ENCODE data around the gene PTPRK.
"Not testable (repeated sequence)": the region's sequence is repeated elsewhere in the genome, so short reads cannot be mapped to it uniquely, and the experiment has no call there.

The PTPRK gene

DNA sequence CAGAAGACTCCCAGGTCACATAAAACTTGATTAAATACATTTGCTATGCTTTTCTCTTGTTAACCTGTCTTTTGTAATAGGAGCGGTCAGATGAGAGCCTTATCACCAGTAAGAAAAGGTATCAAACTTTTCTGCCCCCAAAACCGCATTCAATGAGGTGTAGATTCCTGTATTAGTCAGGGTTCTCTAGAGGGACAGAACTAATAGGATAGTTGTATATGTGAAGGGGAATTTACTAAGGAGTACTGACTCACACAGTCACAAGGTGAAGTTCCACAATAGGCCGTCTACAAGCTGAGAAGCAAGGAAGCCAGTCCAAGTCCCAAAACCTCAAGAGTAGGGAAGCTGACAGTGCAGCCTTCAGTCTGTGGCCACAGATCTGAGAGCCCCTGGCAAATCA, 32.7 kb downstream of the PTPRK start:
- Histone ChIP-seq H3K4me3 (ENCODE audit: low read depth, low read length) (no peak overlapping the region), H3K9me3 (ENCODE audit: control insufficient read depth, insufficient read depth, low read depth, low read length) (no peaks in the 10 kb centered on the region), H3K4me1 (ENCODE audit: control insufficient read depth, insufficient read depth, low read length) (peaks cover 21% of the 10 kb centered on the region), H3K27ac (ENCODE audit: low read depth, low read length) (no peak overlapping the region), H3K27me3 (ENCODE audit: control insufficient read depth, insufficient read depth, low read length) (no peaks in the 10 kb centered on the region), H3K36me3 (ENCODE audit: control insufficient read depth, insufficient read depth, low read length) (no peaks in the 10 kb centered on the region; the same call in 1 of the 2 replicates), H3K9ac (ENCODE audit: low read length) (no peak overlapping the region)

DNA sequence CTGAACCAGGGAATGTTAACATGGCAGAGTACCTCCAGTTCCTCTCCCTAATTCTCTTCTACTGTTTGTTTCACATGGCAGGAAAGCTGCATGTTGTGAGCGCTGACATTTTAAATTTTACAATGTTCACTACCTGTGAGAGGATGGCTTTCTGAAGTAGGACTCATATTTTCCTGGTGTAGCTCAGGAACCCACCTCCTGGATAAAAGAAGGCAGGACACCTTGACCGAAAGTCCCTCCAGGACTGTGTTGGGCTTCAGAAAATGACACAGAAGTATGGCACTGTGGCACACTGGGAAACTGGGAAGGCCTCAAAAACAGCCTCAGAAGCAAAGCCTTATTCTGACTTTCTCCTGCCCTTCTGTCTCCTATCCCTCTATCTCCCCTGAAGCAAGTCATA, 33.3 kb downstream of the PTPRK start:
- no peaks in the 10 kb centered on the region for H3K27me3 ChIP-seq (ENCODE audit: control insufficient read depth, insufficient read depth, low read length)
- H3K4me1 ChIP-seq (ENCODE audit: control insufficient read depth, insufficient read depth, low read length): peaks cover 19% of the 10 kb centered on the region
- no peaks in the 10 kb centered on the region for H3K9me3 ChIP-seq (ENCODE audit: control insufficient read depth, insufficient read depth, low read depth, low read length)
- H3K36me3 ChIP-seq (ENCODE audit: control insufficient read depth, insufficient read depth, low read length): no peaks in the 10 kb centered on the region; the same call in 1 of the 2 replicates
- H3K9ac ChIP-seq (ENCODE audit: low read length): no peak overlapping the region
- H3K4me3 ChIP-seq (ENCODE audit: low read depth, low read length): no peak overlapping the region
- H3K27ac ChIP-seq (ENCODE audit: low read depth, low read length): no peak overlapping the region

DNA sequence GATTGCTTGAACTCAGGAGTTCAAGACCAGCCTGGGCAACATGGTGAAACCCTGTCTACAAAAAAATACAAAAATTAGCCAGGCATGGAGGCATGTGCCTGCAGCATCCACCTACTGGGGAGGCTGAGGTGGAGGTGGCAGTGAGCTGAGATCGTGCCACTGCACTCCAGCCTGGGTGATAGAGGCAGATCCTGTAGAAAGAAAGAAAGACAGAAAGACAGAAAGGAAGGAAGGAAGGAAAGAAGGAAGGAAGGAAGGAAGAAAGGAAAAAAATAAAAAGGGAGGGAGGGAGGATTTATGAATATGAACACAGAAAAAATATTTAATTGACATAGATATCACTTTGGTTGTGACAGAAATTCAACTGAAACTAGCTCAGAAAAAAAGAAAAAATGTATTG, 33.8 kb downstream of the PTPRK start:
- not testable (repeated sequence) for H3K4me3 ChIP-seq (ENCODE audit: low read depth, low read length); H3K9ac ChIP-seq (ENCODE audit: low read length); H3K27ac ChIP-seq (ENCODE audit: low read depth, low read length); H3K9me3 ChIP-seq (ENCODE audit: control insufficient read depth, insufficient read depth, low read depth, low read length); H3K27me3 ChIP-seq (ENCODE audit: control insufficient read depth, insufficient read depth, low read length); H3K36me3 ChIP-seq (ENCODE audit: control insufficient read depth, insufficient read depth, low read length)
- H3K4me1 ChIP-seq (ENCODE audit: control insufficient read depth, insufficient read depth, low read length): peaks cover 15% of the 10 kb centered on the region

DNA sequence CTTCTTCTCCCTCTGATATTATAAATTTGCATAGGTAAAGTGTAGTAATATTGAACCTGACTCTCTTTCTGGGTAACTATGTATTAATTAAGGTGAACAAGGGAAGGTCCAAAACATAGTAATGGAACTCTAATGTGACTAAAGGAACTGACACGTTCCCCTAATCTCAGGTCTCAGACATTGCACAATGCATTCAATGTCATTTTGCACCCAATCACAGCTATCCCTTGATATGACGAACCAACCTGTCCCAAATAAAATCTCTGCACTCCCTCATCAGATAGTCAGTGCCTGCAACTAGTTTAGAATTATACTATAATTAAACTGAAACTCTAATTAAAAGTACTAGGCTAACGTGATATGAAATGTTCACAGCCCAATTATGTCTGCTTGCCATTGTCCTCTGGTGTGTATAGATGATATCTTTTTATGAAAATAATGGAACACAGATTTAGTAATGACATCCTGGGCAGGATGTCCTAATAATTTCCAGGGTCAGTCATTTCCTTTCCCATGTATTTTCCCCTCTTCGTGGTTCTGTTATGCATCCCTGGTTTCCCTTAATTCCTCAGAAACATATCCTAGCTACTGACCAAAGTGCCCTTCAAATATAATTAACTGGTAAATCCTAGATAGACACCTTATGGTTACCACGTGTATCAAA, 36.8 kb downstream of the PTPRK start:
- H3K27ac ChIP-seq (ENCODE audit: low read depth, low read length): no peak overlapping the region
- no peak overlapping the region for H3K4me3 ChIP-seq (ENCODE audit: low read depth, low read length)
- no peak overlapping the region for H3K9ac ChIP-seq (ENCODE audit: low read length)
- peaks cover 7% of the 10 kb centered on the region for H3K4me1 ChIP-seq (ENCODE audit: control insufficient read depth, insufficient read depth, low read length)
- H3K36me3 ChIP-seq (ENCODE audit: control insufficient read depth, insufficient read depth, low read length): no peaks in the 10 kb centered on the region
- H3K9me3 ChIP-seq (ENCODE audit: control insufficient read depth, insufficient read depth, low read depth, low read length): no peaks in the 10 kb centered on the region
- no peaks in the 10 kb centered on the region for H3K27me3 ChIP-seq (ENCODE audit: control insufficient read depth, insufficient read depth, low read length)

DNA sequence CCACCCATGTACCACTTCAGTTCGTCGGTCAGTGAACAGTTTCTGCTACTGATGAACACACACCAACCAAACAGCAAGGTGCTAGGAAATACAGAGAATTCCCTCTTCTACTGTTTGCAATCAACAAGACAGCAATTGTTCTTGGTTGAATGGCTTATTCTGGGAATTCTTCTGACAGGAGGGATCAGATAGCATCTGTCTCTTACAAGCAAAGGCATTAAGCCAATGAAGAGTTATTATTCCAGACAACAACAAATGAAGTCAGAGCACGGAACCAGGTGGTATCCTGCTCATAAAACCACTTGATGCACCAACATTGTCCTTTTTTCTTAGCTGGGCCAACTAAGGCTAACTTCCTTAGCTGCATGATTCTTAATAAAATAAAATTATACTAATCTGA, 37.8 kb downstream of the PTPRK start:
- Histone ChIP-seq H3K9ac (ENCODE audit: low read length) (no peak overlapping the region), H3K27ac (ENCODE audit: low read depth, low read length) (no peak overlapping the region), H3K4me3 (ENCODE audit: low read depth, low read length) (no peak overlapping the region), H3K9me3 (ENCODE audit: control insufficient read depth, insufficient read depth, low read depth, low read length) (no peaks in the 10 kb centered on the region), H3K27me3 (ENCODE audit: control insufficient read depth, insufficient read depth, low read length) (no peaks in the 10 kb centered on the region), H3K36me3 (ENCODE audit: control insufficient read depth, insufficient read depth, low read length) (no peaks in the 10 kb centered on the region), H3K4me1 (ENCODE audit: control insufficient read depth, insufficient read depth, low read length) (peaks cover 7% of the 10 kb centered on the region)

DNA sequence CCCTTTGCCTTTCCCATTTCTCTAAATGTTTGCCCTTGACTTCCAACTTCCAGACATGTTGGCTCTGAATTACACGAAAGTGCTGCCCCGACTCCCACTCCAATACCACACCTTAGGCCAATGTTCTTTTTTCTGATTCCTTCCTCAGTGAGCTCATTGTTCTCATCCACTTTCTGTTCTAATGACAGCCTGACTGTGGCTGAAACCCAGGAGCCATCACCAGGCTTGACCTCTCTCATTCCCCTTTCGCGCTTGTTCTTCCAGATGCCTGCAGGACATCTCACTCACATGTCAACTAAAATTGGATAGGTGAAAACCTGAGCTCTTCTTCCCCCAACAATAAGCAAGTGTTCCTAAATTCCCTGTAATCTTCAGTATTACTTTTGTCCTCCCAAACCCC, 40.4 kb downstream of the PTPRK start:
- no peak overlapping the region for H3K9ac ChIP-seq (ENCODE audit: low read length)
- no peaks in the 10 kb centered on the region for H3K9me3 ChIP-seq (ENCODE audit: control insufficient read depth, insufficient read depth, low read depth, low read length)
- peaks cover 7% of the 10 kb centered on the region for H3K4me1 ChIP-seq (ENCODE audit: control insufficient read depth, insufficient read depth, low read length)
- no peaks in the 10 kb centered on the region for H3K27me3 ChIP-seq (ENCODE audit: control insufficient read depth, insufficient read depth, low read length)
- no peak overlapping the region for H3K27ac ChIP-seq (ENCODE audit: low read depth, low read length)
- H3K36me3 ChIP-seq (ENCODE audit: control insufficient read depth, insufficient read depth, low read length): no peaks in the 10 kb centered on the region
- H3K4me3 ChIP-seq (ENCODE audit: low read depth, low read length): no peak overlapping the region

DNA sequence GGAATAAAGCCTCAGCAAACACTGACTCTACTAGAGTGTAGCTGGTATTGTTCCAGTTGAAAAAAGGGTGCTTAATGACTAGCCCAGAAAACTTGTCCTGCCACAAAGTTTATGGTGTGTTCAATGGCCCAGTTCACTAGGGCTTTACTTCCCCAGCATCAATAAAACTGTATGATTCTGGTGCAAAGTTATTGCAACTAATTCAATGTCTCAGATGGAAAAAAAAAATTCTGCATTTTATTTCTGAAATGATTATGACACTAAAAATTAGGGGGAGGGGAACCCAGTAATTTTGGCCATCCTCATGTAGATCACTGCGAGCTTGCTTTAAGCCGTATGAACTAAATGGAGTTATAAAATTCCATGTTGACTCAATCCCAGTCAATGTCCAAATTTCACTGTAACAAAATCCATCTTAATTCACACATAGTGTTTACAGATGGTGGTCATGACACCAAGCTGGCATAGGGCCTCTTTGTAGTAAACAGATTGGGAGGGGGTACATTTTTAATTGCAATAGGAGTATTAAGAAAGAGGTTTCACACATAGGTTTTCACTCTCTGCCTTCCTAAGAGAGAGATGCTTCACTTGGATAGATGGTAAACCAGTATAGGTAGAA, 41.2 kb downstream of the PTPRK start:
- Histone ChIP-seq H3K27ac (ENCODE audit: low read depth, low read length) (no peak overlapping the region), H3K9me3 (ENCODE audit: control insufficient read depth, insufficient read depth, low read depth, low read length) (no peaks in the 10 kb centered on the region), H3K4me1 (ENCODE audit: control insufficient read depth, insufficient read depth, low read length) (peaks cover 15% of the 10 kb centered on the region), H3K9ac (ENCODE audit: low read length) (no peak overlapping the region), H3K36me3 (ENCODE audit: control insufficient read depth, insufficient read depth, low read length) (no peaks in the 10 kb centered on the region), H3K27me3 (ENCODE audit: control insufficient read depth, insufficient read depth, low read length) (no peaks in the 10 kb centered on the region), H3K4me3 (ENCODE audit: low read depth, low read length) (no peak overlapping the region)

DNA sequence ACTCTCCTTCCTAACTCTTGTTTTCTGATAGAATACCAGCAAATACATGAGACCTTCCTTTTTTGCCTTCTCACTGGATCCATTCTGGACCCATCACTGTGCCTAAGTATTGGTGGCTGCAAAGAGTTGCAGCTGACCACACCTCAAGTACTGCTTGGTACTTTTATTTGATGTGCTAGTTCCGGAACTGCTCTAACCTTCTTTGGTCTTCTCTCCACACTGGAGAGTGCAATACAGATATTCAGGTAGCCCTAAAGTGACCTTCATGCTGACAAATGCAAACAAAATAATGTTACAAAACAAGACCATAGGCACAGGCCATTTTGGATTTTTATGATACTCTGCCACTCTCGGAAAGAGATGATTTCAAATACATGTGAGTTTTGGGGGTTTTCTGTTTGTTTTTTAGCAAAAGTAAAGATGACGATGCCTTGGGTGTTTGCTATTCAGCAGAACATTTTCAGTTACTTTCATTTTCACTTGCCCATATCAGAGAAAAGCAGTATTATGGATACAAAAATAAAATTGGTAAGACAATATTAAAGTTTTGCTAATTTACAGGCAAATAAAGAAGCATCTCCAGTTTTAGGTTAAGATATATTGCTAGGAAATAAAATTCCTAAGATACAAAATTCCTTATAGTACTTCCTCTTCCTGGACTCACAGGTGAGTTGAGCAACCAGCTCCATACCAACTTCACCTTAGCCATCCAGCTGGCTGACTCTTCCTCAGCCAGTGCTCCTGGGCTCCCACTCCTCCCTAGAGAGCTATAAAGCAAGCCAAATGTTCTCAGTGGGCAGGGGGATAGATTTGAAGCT, 42.0 kb downstream of the PTPRK start:
- H3K4me1 ChIP-seq (ENCODE audit: control insufficient read depth, insufficient read depth, low read length): peaks cover 16% of the 10 kb centered on the region
- no peaks in the 10 kb centered on the region for H3K27me3 ChIP-seq (ENCODE audit: control insufficient read depth, insufficient read depth, low read length)
- H3K4me3 ChIP-seq (ENCODE audit: low read depth, low read length): no peak overlapping the region
- H3K9ac ChIP-seq (ENCODE audit: low read length): no peak overlapping the region
- no peak overlapping the region for H3K27ac ChIP-seq (ENCODE audit: low read depth, low read length)
- no peaks in the 10 kb centered on the region for H3K36me3 ChIP-seq (ENCODE audit: control insufficient read depth, insufficient read depth, low read length)
- H3K9me3 ChIP-seq (ENCODE audit: control insufficient read depth, insufficient read depth, low read depth, low read length): no peaks in the 10 kb centered on the region

- H3K36me3 ChIP-seq (ENCODE audit: control insufficient read depth, insufficient read depth, low read length): no peaks in the 10 kb centered on the region
- H3K9me3 ChIP-seq (ENCODE audit: control insufficient read depth, insufficient read depth, low read depth, low read length): no peaks in the 10 kb centered on the region
- no peak overlapping the region for H3K9ac ChIP-seq (ENCODE audit: low read length)
- no peak overlapping the region for H3K4me3 ChIP-seq (ENCODE audit: low read depth, low read length)
- no peak overlapping the region for H3K27ac ChIP-seq (ENCODE audit: low read depth, low read length)
- H3K27me3 ChIP-seq (ENCODE audit: control insufficient read depth, insufficient read depth, low read length): no peaks in the 10 kb centered on the region
- H3K4me1 ChIP-seq (ENCODE audit: control insufficient read depth, insufficient read depth, low read length): peaks cover 11% of the 10 kb centered on the region; the same call in 1 of the 2 replicates
Measured at GRCh38 chr6:128474933-128475332, 45.5 kb downstream of the PTPRK start.

DNA sequence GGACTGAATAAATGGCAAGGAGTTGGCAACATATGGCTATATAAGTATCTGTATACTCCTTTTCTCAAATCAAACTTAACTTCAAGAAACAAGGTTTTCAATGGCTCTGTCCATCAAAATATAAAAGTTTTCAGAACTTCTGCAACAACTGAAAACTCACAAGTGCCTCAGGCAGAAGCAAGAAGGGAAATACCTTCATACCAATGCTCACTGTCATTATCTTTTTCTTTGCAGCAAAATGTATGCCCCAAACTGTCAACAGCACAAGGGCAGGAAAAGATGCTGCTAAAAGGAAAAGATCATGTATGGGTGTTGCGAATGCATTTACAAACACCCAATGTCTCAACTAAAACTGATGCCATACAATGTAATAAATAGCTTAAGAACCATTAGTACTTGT, 45.9 kb downstream of the PTPRK start:
- no peak overlapping the region for H3K27ac ChIP-seq (ENCODE audit: low read depth, low read length)
- H3K9me3 ChIP-seq (ENCODE audit: control insufficient read depth, insufficient read depth, low read depth, low read length): no peaks in the 10 kb centered on the region
- no peaks in the 10 kb centered on the region for H3K27me3 ChIP-seq (ENCODE audit: control insufficient read depth, insufficient read depth, low read length)

DNA sequence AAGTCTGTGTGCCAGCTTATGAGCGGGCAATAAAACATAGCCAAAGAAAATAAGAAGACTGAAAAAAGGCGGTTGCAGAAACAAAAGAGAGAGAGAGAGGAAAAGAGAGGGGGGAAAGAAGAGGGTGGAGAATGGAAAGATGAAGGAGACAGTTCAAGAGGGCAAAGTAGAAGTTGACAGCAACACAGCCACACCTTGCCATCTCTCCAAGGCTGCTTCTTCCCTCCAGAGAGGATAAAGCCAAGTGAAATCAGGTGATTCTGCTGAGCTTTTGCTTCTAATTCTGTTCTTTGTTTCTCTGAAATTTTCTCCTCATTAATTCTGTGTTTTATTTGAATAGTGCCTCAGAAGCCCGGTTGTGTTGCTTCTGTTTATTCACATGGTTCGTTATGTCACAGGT, 48.5 kb downstream of the PTPRK start:
- Histone ChIP-seq H3K36me3 (ENCODE audit: control insufficient read depth, insufficient read depth, low read length) (no peaks in the 10 kb centered on the region), H3K27ac (ENCODE audit: low read depth, low read length) (no peak overlapping the region), H3K9me3 (ENCODE audit: control insufficient read depth, insufficient read depth, low read depth, low read length) (no peaks in the 10 kb centered on the region), H3K4me1 (ENCODE audit: control insufficient read depth, insufficient read depth, low read length) (peaks cover 11% of the 10 kb centered on the region; the same call in 1 of the 2 replicates), H3K9ac (ENCODE audit: low read length) (no peak overlapping the region), H3K27me3 (ENCODE audit: control insufficient read depth, insufficient read depth, low read length) (no peaks in the 10 kb centered on the region), H3K4me3 (ENCODE audit: low read depth, low read length) (no peak overlapping the region)

More for the DNA sequence above, 45.9 kb downstream of the PTPRK start:
- Histone ChIP-seq H3K36me3 (ENCODE audit: control insufficient read depth, insufficient read depth, low read length) (no peaks in the 10 kb centered on the region), H3K4me1 (ENCODE audit: control insufficient read depth, insufficient read depth, low read length) (peaks cover 11% of the 10 kb centered on the region; the same call in 1 of the 2 replicates), H3K4me3 (ENCODE audit: low read depth, low read length) (no peak overlapping the region), H3K9ac (ENCODE audit: low read length) (no peak overlapping the region)

Measured in HUES6 (cell line).